IMR-90 (cell line): Measurements from ENCODE around the gene ZNF850. TPM values are rescaled to one million over a fixed set of nuclear protein-coding genes. Genes with fewer than 3 reads are reported as not detected.

Source experiments
- ATAC-seq: fragments of 200-7000 bp; cut with Tn5 transposase; 2 replicates; pipeline ENCODE4 v1.9.1; 2020; ENCODE audit warnings: low read depth, mild to moderate bottlenecking, moderate library complexity
- BruUV-seq: library from RNA; stranded (reverse); fragments of 400-500 nt; replicated peaks from 2 replicates; lab custom pipeline; 2021; lab: Mats Ljungman, UMichigan
- CTCF ChIA-PET: fragments of 300-600 bp; formaldehyde crosslinking; extraction: SDS; loops from one replicate; lab custom pipeline; 2021; ENCODE audit warnings: antibody characterized with exemption; lab: Yijun Ruan, JAX
- POLR2A ChIA-PET: fragments of 300-600 bp; sonication (Branson Sonifier 250); formaldehyde crosslinking; loops from one replicate; lab custom pipeline; 2022; ENCODE audit warnings: antibody characterized with exemption; ENCODE audit not compliant: unreplicated experiment; lab: Charles Lee
- DNase-seq: peaks from one replicate; pipeline ENCODE4 v3.0.0; 2013
- H2AFZ ChIP-seq: replicated peaks from 2 replicates; pipeline ENCODE3; 2013; ENCODE audit warnings: low read length, mild to moderate bottlenecking; ENCODE audit not compliant: poor library complexity
- H2AK5ac ChIP-seq: 2 replicates; pipeline ENCODE4 v1.6.1; 2013; ENCODE audit warnings: low read depth, low read length, inconsistent platforms
- H2AK9ac ChIP-seq: replicated peaks from 2 replicates; pipeline ENCODE3; 2013; ENCODE audit warnings: mild to moderate bottlenecking, low read depth, low read length, moderate library complexity; ENCODE audit not compliant: poor library complexity
- H2BK120ac ChIP-seq: 2 replicates; pipeline ENCODE4 v1.6.1; 2013; ENCODE audit warnings: low read depth, low read length, inconsistent platforms
- H2BK15ac ChIP-seq: 3 replicates; pipeline ENCODE4 v1.6.1; 2013; ENCODE audit warnings: low read depth, low read length, inconsistent platforms
- H2BK20ac ChIP-seq: 2 replicates; pipeline ENCODE4 v1.6.1; 2013; ENCODE audit warnings: low read depth, mild to moderate bottlenecking, inconsistent platforms, low read length, moderate library complexity
- H2BK5ac ChIP-seq: 2 replicates; pipeline ENCODE4 v1.6.1; 2013; ENCODE audit warnings: mild to moderate bottlenecking, low read depth, low read length, inconsistent platforms; ENCODE audit not compliant: poor library complexity, severe bottlenecking
- H3K14ac ChIP-seq: replicated peaks from 2 replicates; pipeline ENCODE4 v1.6.1; 2013; ENCODE audit warnings: low read depth, low read length, inconsistent platforms
- H3K18ac ChIP-seq: 2 replicates; pipeline ENCODE4 v1.6.1; 2013; ENCODE audit warnings: low read depth, low read length, control low read depth
- H3K23ac ChIP-seq: 2 replicates; pipeline ENCODE4 v1.6.1; 2013; ENCODE audit warnings: low read depth, low read length, inconsistent platforms
- H3K27ac ChIP-seq: 2 replicates; pipeline ENCODE4 v1.5.1; 2013; ENCODE audit warnings: mild to moderate bottlenecking, control low read depth, low read length; ENCODE audit not compliant: insufficient read depth
- H3K27me3 ChIP-seq: 2 replicates; pipeline ENCODE4 v1.6.1; 2013; ENCODE audit warnings: low read length; ENCODE audit not compliant: control insufficient read depth, insufficient read depth
- H3K36me3 ChIP-seq: 2 replicates; pipeline ENCODE4 v1.6.1; 2013; ENCODE audit warnings: low read length, mixed read lengths; ENCODE audit not compliant: control insufficient read depth, insufficient read depth
- H3K4ac ChIP-seq: 2 replicates; pipeline ENCODE4 v1.6.1; 2013; ENCODE audit warnings: low read depth, low read length, inconsistent platforms
- H3K4me1 ChIP-seq: 2 replicates; pipeline ENCODE4 v1.6.1; 2013; ENCODE audit warnings: low read length, mixed read lengths; ENCODE audit not compliant: control insufficient read depth, insufficient read depth
- H3K4me2 ChIP-seq: 2 replicates; pipeline ENCODE4 v1.6.1; 2013; ENCODE audit warnings: low read depth, mild to moderate bottlenecking, control low read depth, low read length, moderate library complexity
- H3K4me3 ChIP-seq: 2 replicates; pipeline ENCODE4 v1.5.1; 2013; ENCODE audit warnings: low read depth, mild to moderate bottlenecking, control low read depth, low read length, moderate library complexity; ENCODE audit not compliant: insufficient read depth
- H3K56ac ChIP-seq: 2 replicates; pipeline ENCODE4 v1.6.1; 2013; ENCODE audit warnings: low read length, inconsistent platforms; ENCODE audit not compliant: insufficient read depth; ENCODE audit errors: extremely low read depth
- H3K79me1 ChIP-seq, 2 experiments: 2 replicates each; pipeline ENCODE4 v1.6.1; 2013; ENCODE audit warnings: low read length in 2 of 2, inconsistent platforms in 1 of 2, low read depth in 1 of 2
- H3K9ac ChIP-seq: 2 replicates; pipeline ENCODE4 v1.6.1; 2013; ENCODE audit warnings: low read depth, low read length, control low read depth
- H3K9me1 ChIP-seq: 2 replicates; pipeline ENCODE4 v1.6.1; 2013; ENCODE audit warnings: low read length, inconsistent platforms; ENCODE audit not compliant: insufficient read depth
- H3K9me3 ChIP-seq: 2 replicates; pipeline ENCODE4 v1.6.1; 2013; ENCODE audit warnings: low read length; ENCODE audit not compliant: control insufficient read depth, insufficient read depth
- H4K20me1 ChIP-seq: 2 replicates; pipeline ENCODE4 v1.6.1; 2013; ENCODE audit warnings: low read length, inconsistent platforms; ENCODE audit not compliant: insufficient read depth
- H4K5ac ChIP-seq: 2 replicates; pipeline ENCODE4 v1.6.1; 2013; ENCODE audit warnings: mild to moderate bottlenecking, low read depth, low read length, control low read depth
- H4K8ac ChIP-seq, 2 experiments: 2 replicates each; pipeline ENCODE4 v1.6.1; 2013; ENCODE audit warnings: low read depth in 2 of 2, low read length in 2 of 2, control low read depth in 1 of 2, inconsistent platforms in 1 of 2
- H4K91ac ChIP-seq: 2 replicates; pipeline ENCODE4 v1.6.1; 2013; ENCODE audit warnings: low read depth, low read length, inconsistent platforms; ENCODE audit not compliant: insufficient read depth
- CEBPB ChIP-seq: IDR thresholded peaks from 2 replicates; pipeline ENCODE4 v1.6.1; 2012; ENCODE audit warnings: low read depth, low read length, improper control_type of control experiment
- CHD1 ChIP-seq: IDR thresholded peaks from 2 replicates; pipeline ENCODE4 v1.6.1; 2012; ENCODE audit warnings: low read depth, low read length, improper control_type of control experiment
- CTCF ChIP-seq: conservative IDR thresholded peaks from 2 replicates; pipeline ENCODE4 v1.5.1; 2012; ENCODE audit warnings: mild to moderate bottlenecking, low read depth, low read length, improper control_type of control experiment
- ELK1 ChIP-seq: fragments of 150-350 bp; IDR thresholded peaks from 2 replicates; pipeline ENCODE4 v1.6.1; 2016; ENCODE audit warnings: low read depth, mild to moderate bottlenecking, low read length, moderate library complexity, borderline replicate concordance
- NFE2L2 ChIP-seq: fragments of 150-350 bp; IDR thresholded peaks from 2 replicates; pipeline ENCODE4 v1.6.1; 2016; ENCODE audit warnings: low read depth, mild to moderate bottlenecking, low read length
- POLR2A ChIP-seq: IDR thresholded peaks from 2 replicates; pipeline ENCODE4 v1.6.1; 2012; ENCODE audit warnings: mild to moderate bottlenecking, low read depth, low read length
- RCOR1 ChIP-seq: IDR thresholded peaks from 2 replicates; pipeline ENCODE4 v1.6.1; 2012; ENCODE audit warnings: mild to moderate bottlenecking, low read length, improper control_type of control experiment; ENCODE audit not compliant: insufficient replicate concordance
- RFX5 ChIP-seq: IDR thresholded peaks from 2 replicates; pipeline ENCODE4 v1.8.0; 2012; ENCODE audit warnings: low read depth, mild to moderate bottlenecking, low read length, moderate library complexity
- dilution Hi-C: fragments of 300-500 bp; cut with HindIII; formaldehyde crosslinking; loops from one replicate; pipeline ENCODE4 v1.14.3; 2018; ENCODE audit warnings: low sequenced_read_pairs; ENCODE audit not compliant: unreplicated experiment
- in situ Hi-C: fragments of 300-500 bp; cut with MboI; formaldehyde crosslinking; loops from 3 replicates; pipeline ENCODE4 v1.14.3; 2019; ENCODE audit warnings: low sequenced_read_pairs, inconsistent platforms, mixed read lengths
- intact Hi-C: fragments of 100-400 bp; cut with micrococcal nuclease; formaldehyde crosslinking; loops from 2 replicates; pipeline ENCODE4 v1.10.0; 2022
- polyA plus RNA-seq, 3 experiments: library from polyadenylated mRNA; depleted of rRNA; stranded (reverse); fragments of >200 nt; gene quantifications; 2 replicates each; pipeline ENCODE4 v1.2.3, GENCODE V29; 2012; ENCODE audit warnings: low replicate concordance in 1 of 3
- total RNA-seq: library from RNA; depleted of rRNA; stranded (reverse); fragments of >200 nt; gene quantifications from 2 replicates; pipeline ENCODE4 v1.2.3, GENCODE V29; 2012

The ZNF850 gene
- total and polyA plus RNA-seq, 2 of the 4 experiments (the other 2 are of a cell fraction), result 1.1 to 7.2 TPM

GRCh38 chr19:36807029-36807428, 34.4 kb upstream of the ZNF850 start:
- Histone ChIP-seq H3K23ac (no peak overlapping the region), H2BK5ac (no peak overlapping the region), H4K20me1 (no peaks in the 10 kb centered on the region), H2AK5ac (no peak overlapping the region), H3K4me2 (no peak overlapping the region), H3K27ac (no peak overlapping the region), H3K56ac (no peak overlapping the region), H4K8ac (no peak overlapping the region), H4K91ac (no peak overlapping the region), H3K36me3 (peaks cover 14% of the 10 kb centered on the region), H3K27me3 (no peaks in the 10 kb centered on the region), H3K9ac (no peak overlapping the region), H3K9me3 (peaks cover 51% of the 10 kb centered on the region), H3K18ac (no peak overlapping the region), H4K5ac (no peak overlapping the region), H3K4me3 (no peak overlapping the region), H2BK15ac (no peak overlapping the region), H3K4me1 (no peaks in the 10 kb centered on the region), H2BK20ac (no peak overlapping the region), H3K14ac (no peak overlapping the region), H3K9me1 (no peaks in the 10 kb centered on the region), H2BK120ac (no peak overlapping the region), H3K4ac (no peak overlapping the region), H3K79me1 (no peaks in the 10 kb centered on the region; a peak in 1 of 4 replicates), H2AFZ (no peak overlapping the region), H2AK9ac (no peak overlapping the region)
- POLR2A ChIA-PET, result no interaction called here
- TF ChIP-seq POLR2A, result no peak
- TF ChIP-seq CTCF, result no peak
- no peak for TF ChIP-seq RFX5
- TF ChIP-seq CEBPB, result no peak
- no peak for TF ChIP-seq ELK1
- TF ChIP-seq CHD1, result no peak
- no peak for TF ChIP-seq NFE2L2
- TF ChIP-seq RCOR1, result no peak
- in situ Hi-C loops, result no loop called here
- DNase-seq, result no peak
- intact Hi-C loops, result no loop called here
- no TSS peak for BruUV-seq
- CTCF ChIA-PET, result no interaction called here
- ATAC-seq, result no peak
- dilution Hi-C loops, result no loop called here
